GM18909 (cell line): ENCODE data around the gene WDR4.
"Not testable (repeated sequence)": the region's sequence is repeated elsewhere in the genome, so short reads cannot be mapped to it uniquely, and the experiment has no call there.

ENCODE experiments used
- ATAC-seq: cut with Tn5 transposase; IDR thresholded peaks from one replicate; pipeline ENCODE4 v1.9.1; 2021; ENCODE audit warnings: mild to moderate bottlenecking; ENCODE audit not compliant: unreplicated experiment, poor library complexity

WDR4 gene

GRCh38 chr21:42883921-42884320 is 4.6 kb upstream of the WDR4 start:
- no peak for ATAC-seq

- ATAC-seq, result no peak
Measured at GRCh38 chr21:42880352-42880751, 1.0 kb upstream of the WDR4 start.

GRCh38 chr21:42878678-42878992 is 704 bp downstream of the WDR4 start:
- ATAC-seq, result peak; percentile 22

GRCh38 chr21:42875811-42876210 is 3.5 kb downstream of the WDR4 start:
- not testable (repeated sequence) for ATAC-seq

- ATAC-seq, result no peak
Measured at GRCh38 chr21:42873096-42873495, 6.2 kb downstream of the WDR4 start.

- no peak for ATAC-seq
Measured at GRCh38 chr21:42868196-42868595, 11.1 kb downstream of the WDR4 start.

- ATAC-seq, result no peak
Measured at GRCh38 chr21:42865776-42866160, 13.6 kb downstream of the WDR4 start.

GRCh38 chr21:42864815-42865775 is 14.2 kb downstream of the WDR4 start:
- no peak for ATAC-seq

GRCh38 chr21:42864286-42864685 is 15.1 kb downstream of the WDR4 start:
- ATAC-seq, result no peak

GRCh38 chr21:42863504-42863870 is 15.9 kb downstream of the WDR4 start:
- ATAC-seq, result no peak

- ATAC-seq, result no peak
Measured at GRCh38 chr21:42862774-42863503, 16.4 kb downstream of the WDR4 start.

GRCh38 chr21:42861848-42862400 is 17.4 kb downstream of the WDR4 start:
- no peak for ATAC-seq

- ATAC-seq, result no peak
Measured at GRCh38 chr21:42861311-42861847, 18.0 kb downstream of the WDR4 start.

- no peak for ATAC-seq
Measured at GRCh38 chr21:42860345-42860744, 19.0 kb downstream of the WDR4 start.

- ATAC-seq, result no peak
Measured at GRCh38 chr21:42859891-42860230, 19.5 kb downstream of the WDR4 start.

GRCh38 chr21:42858957-42859890 is 20.1 kb downstream of the WDR4 start:
- ATAC-seq, result no peak

GRCh38 chr21:42858185-42858847 is 21.0 kb downstream of the WDR4 start:
- ATAC-seq, result no peak

- ATAC-seq, result no peak
Measured at GRCh38 chr21:42857216-42857615, 22.1 kb downstream of the WDR4 start.

GRCh38 chr21:42855937-42856335 is 23.4 kb downstream of the WDR4 start:
- ATAC-seq, result no peak
